BJ (cell line): ENCODE measurements around the gene OST4. TPM values are rescaled to one million over a fixed set of nuclear protein-coding genes. Genes with fewer than 3 reads are reported as not detected.
A peak's percentile ranks its signal among the peaks of the same experiment; 100 is the strongest.

Source experiments
- CTCF ChIA-PET: fragments of 350-600 bp; formaldehyde crosslinking; extraction: SDS; loops from one replicate; lab custom pipeline; 2021; ENCODE audit warnings: antibody characterized with exemption, inconsistent platforms; lab: Yijun Ruan, JAX
- POLR2A ChIA-PET: fragments of 300-600 bp; sonication (Branson Sonifier 250); formaldehyde crosslinking; extraction: SDS; loops from one replicate; lab custom pipeline; 2021; ENCODE audit warnings: antibody characterized with exemption; lab: Charles Lee
- DNase-seq: peaks from one replicate; pipeline ENCODE4 v3.0.0-alpha.2; 2011; ENCODE audit warnings: low read depth
- H3K27me3 ChIP-seq: 2 replicates; pipeline ENCODE4 v1.6.0; 2011; ENCODE audit warnings: low read length; ENCODE audit not compliant: control insufficient read depth, insufficient read depth
- H3K36me3 ChIP-seq: 2 replicates; pipeline ENCODE4 v1.5.1; 2011; ENCODE audit warnings: low read length; ENCODE audit not compliant: control insufficient read depth, insufficient read depth
- H3K4me3 ChIP-seq: 2 replicates; pipeline ENCODE4 v1.5.1; 2011; ENCODE audit warnings: low read depth, mild to moderate bottlenecking, control low read depth, low read length
- polyA plus RNA-seq: library from polyadenylated mRNA; depleted of rRNA; stranded (reverse); fragments of >200 nt; gene quantifications from 2 replicates; pipeline ENCODE4 v1.2.3, GENCODE V29; 2011
- TF ChIP-seq, protein P1 (sequence below): IDR thresholded peaks from 2 replicates; pipeline ENCODE4 v1.5.1; 2011; ENCODE audit warnings: low read depth, mild to moderate bottlenecking, control low read depth, inconsistent platforms, low read length, moderate library complexity; ENCODE audit not compliant: insufficient read depth

OST4 gene
- polyA plus RNA-seq, 1 experiment = 887 TPM

DNA sequence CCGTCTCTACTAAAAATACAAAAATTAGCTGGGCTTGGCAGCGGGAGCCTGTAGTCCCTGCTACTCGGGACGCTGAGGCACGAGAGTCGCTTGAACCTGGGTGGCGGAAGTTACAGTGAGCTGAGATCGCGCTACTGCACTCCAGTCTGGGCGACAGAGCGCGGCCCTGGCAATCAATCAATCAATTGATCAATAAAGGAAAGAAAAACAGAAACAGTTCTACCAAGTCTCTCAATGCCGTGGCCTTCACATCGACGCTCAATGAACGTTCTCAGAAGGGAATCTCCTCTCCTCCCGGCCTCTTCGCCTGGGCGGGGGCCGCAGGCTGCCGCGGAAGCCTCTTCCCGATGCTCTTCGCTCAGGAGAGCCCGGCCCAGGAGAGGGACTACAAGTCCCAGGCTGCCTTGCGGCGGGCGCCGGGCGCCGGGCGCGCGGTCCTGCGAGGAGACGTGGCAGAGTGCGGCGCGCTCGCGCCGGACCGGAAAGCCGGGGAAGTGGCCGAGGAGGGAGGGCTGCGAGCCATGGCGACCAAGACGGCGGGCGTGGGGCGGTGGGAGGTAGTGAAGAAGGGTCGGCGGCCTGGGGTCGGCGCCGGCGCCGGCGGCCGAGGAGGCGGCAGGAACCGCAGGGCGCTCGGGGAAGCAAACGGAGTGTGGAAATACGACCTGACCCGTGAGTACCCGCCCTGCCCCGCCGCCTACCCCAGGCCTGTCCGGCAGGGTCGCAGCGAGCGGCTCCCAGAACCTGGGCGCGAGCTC, 38.8 kb downstream of the OST4 start, which contains the start of gene TMEM214:
Gene TMEM214, plus strand, starts transcription at position 471 of the 758 bp plus-strand sequence. Its CDS starts 51 bp downstream, at position 522.
- TF ChIP-seq, protein P1, sequence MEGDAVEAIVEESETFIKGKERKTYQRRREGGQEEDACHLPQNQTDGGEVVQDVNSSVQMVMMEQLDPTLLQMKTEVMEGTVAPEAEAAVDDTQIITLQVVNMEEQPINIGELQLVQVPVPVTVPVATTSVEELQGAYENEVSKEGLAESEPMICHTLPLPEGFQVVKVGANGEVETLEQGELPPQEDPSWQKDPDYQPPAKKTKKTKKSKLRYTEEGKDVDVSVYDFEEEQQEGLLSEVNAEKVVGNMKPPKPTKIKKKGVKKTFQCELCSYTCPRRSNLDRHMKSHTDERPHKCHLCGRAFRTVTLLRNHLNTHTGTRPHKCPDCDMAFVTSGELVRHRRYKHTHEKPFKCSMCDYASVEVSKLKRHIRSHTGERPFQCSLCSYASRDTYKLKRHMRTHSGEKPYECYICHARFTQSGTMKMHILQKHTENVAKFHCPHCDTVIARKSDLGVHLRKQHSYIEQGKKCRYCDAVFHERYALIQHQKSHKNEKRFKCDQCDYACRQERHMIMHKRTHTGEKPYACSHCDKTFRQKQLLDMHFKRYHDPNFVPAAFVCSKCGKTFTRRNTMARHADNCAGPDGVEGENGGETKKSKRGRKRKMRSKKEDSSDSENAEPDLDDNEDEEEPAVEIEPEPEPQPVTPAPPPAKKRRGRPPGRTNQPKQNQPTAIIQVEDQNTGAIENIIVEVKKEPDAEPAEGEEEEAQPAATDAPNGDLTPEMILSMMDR = peak; percentile 13; the same call in 1 of the 2 replicates
- CTCF ChIA-PET = interaction anchor here (1.2 to 1.9 kb wide), 5 partner anchors 10 to 71 kb away, joined by 3 to 13 read pairs (median 9); partner anchors contain the start of gene AGBL5
- POLR2A ChIA-PET = interaction anchor here (1.1 kb wide), 1 partner anchor 18 kb away, joined by 3 read pairs; no protein-coding TSS in a partner anchor
- Histone ChIP-seq H3K4me3 (peak within 1 kb of the TSS; percentile 92), H3K27me3 (no peaks in the 10 kb centered on the region), H3K36me3 (peaks cover 25% of the 10 kb centered on the region)
- peak; percentile 51 for DNase-seq

DNA sequence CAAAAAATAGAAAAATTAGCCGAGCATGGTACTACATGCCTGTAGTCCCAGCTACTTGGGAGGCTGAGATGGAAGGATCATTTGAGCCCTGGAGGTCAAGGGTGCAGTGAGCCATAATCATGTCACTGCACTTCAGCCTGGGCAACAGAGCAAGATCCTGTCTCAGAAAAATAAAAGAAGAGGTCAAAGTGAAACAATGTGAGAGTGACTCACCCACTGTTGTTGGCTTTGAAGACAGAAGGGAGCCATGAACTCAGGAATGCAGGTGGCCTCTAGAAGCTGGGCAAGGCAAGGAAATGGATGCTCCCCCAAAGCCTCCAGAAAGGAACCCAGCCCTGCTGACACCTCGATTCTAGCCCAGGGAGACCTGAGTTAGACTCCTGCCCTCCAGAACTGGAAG, 42.4 kb downstream of the OST4 start:
- POLR2A ChIA-PET = no interaction called here
- Histone ChIP-seq H3K4me3 (no peak overlapping the region), H3K27me3 (no peaks in the 10 kb centered on the region), H3K36me3 (peaks cover 5% of the 10 kb centered on the region)
- DNase-seq = no peak
- CTCF ChIA-PET = no interaction called here
- TF ChIP-seq, protein P1 = no peak

DNA sequence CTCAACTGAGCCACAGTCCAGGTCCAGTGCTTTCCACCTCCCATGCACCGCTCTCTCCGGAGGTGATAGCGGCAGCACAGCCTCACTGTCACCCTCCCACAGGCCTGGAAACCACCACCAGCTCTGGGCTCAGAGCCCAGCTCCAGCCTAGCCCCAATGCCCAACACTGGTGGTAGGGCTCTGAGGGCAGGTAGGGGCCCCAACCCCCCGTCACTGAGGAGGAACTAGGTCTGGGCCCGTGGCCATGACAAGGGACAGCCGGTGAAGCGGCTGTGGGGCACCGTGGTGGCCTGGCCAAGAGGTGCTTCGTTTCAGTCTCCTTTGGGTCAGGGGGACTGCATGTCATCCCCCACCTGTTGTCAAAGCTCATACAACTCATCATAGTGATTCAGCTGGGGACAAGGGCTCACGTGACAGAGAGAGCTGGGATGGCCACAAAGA, 44.2 kb downstream of the OST4 start:
- ChIA-PET CTCF (interaction anchor here (1.3 kb wide), 1 partner anchor 10 kb away, joined by 7 read pairs; no protein-coding TSS in a partner anchor), POLR2A (no interaction called here)
- Histone ChIP-seq H3K27me3 (no peaks in the 10 kb centered on the region), H3K4me3 (no peak overlapping the region), H3K36me3 (peaks cover 13% of the 10 kb centered on the region)
- TF ChIP-seq, protein P1 = no peak
- DNase-seq = no peak

DNA sequence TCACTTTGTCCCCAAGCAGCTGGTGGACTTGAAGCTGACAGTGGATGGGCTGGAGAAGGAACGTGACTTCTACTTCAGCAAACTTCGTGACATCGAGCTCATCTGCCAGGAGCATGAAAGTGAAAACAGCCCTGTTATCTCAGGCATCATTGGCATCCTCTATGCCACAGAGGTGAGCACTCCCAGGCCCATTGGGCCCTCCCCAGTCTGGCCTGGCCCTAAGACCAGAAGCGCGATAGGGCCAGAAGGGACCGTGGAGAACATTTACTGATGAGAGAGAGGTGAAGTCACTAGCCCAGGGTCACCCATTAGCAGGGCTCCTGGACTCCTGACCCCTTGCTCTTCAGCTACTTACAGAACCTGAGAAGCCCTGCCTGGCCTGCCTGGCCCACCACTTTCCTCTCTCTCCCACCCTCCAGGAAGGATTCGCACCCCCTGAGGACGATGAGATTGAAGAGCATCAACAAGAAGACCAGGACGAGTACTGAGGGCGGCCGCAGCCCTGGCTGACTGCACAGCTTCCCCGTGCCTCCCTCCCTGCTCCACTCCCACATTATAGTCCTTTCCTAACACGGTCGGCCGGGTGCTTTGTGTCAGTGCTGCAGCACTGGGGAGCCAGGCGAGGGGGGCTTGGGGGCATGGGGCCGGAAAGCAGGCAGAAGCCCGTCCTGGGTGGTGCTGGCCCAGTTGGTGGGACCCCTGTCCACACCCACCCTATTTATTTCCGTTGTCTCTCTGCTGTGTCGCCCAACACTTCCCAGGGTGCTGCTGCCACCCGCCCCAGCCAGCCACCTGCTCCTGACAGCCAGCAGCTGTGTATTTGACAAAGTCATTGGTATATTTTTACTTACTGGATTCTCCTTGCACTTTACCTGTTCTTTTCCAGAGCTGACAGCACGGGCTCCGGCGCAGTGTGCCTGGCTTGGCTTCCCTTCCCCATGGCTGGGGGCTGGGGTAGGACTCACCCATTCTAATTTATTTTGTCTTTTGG, 45.3 kb downstream of the OST4 start:
- CTCF ChIA-PET = interaction anchor here (1.2 to 2.1 kb wide), 4 partner anchors 9 to 65 kb away, joined by 3 to 7 read pairs (median 6); no protein-coding TSS in a partner anchor
- TF ChIP-seq, protein P1 = no peak
- no peak for DNase-seq
- Histone ChIP-seq H3K4me3 (no peak overlapping the region), H3K36me3 (peaks cover 13% of the 10 kb centered on the region), H3K27me3 (no peaks in the 10 kb centered on the region)
- POLR2A ChIA-PET = no interaction called here
